Activated CD8-positive, alpha-beta memory T cell treated with anti-CD3 and anti-CD28 coated beads, Interleukin-2, amount 50 U/mL, for 48 hours (primary cell): ENCODE results near the gene ABI3BP.
"Not testable (repeated sequence)": the region's sequence is repeated elsewhere in the genome, so short reads cannot be mapped to it uniquely, and the experiment has no call there.

Experiments
- DNase-seq: peaks from one replicate; pipeline ENCODE4 v3.0.0-alpha.2; 2020

Gene ABI3BP

DNA sequence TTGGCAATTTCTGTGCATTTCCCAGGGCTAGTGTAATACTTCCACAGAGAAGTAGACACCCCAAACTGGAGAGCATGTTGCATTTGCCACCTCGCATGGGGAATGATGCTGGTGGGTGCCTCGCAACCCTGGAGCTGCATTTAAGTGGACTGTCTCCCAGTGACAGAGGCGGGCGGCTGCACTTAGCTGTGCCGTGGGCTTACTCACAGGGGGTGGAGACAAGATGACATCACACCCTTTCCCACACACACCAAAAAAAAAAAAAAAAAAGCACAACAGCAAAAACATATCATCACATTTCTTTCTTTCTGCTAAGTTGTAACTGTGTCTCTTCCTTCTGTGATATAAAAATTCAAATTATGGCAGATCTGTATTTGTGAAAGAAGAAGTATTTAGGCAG is at the start of gene ABI3BP:
ABI3BP (minus strand) TSS at position 113 of the 400 bp plus-strand sequence; CDS start at position 76, 37 bp downstream.
- DNase-seq: no peak

GRCh38 chr3:101039285-101039684 is 46.1 kb upstream of the ABI3BP start:
- DNase-seq: no peak

- no peak for DNase-seq
These were observed 45.7 kb upstream of the ABI3BP start for GRCh38 chr3:101038880-101039279.

- DNase-seq: no peak
These were observed 45.2 kb upstream of the ABI3BP start for GRCh38 chr3:101038393-101038792.

DNA sequence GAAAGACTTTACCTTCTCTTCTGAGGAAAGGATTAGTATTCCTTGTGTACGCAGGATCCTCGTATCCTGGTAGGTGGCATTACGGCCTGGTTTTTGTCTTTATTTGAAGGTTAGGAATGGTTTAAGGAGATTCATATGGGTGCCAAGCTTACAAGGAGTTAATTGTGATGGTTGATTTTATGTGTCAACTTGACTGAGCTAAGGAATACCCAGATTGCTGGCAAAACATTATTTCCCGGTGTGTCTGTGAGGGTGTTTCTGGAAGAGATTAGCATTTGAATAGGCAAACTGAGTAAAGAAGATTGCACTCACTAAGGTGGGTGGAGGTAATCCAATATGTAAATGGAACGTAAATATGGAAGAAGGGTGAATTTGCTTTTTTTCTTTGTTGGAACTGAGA is 44.4 kb upstream of the ABI3BP start:
- no peak for DNase-seq

- no peak for DNase-seq
These were observed 43.5 kb upstream of the ABI3BP start for GRCh38 chr3:101036676-101037075.

- DNase-seq: no peak
These were observed 43.0 kb upstream of the ABI3BP start for GRCh38 chr3:101036213-101036618.

DNA sequence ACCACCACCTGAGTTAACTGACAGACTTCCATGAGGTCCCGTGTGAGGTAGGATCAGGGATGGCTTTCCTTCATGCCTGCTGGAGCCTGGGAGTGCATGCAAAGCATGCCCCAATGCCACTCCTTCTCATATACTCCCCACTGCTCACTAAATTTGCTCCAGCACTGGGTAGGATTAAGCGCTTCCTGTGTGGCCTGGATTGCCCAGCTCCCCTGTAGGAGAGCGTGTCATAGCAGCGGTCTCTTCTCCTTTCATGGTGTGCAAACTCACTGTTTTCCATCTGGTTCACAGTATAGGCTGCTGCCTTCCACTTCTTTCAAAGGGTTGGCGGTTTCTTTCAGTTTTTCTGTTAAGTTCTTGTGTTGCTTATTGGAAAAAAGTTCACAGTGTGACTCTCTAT is 34.1 kb upstream of the ABI3BP start:
- DNase-seq: no peak

DNA sequence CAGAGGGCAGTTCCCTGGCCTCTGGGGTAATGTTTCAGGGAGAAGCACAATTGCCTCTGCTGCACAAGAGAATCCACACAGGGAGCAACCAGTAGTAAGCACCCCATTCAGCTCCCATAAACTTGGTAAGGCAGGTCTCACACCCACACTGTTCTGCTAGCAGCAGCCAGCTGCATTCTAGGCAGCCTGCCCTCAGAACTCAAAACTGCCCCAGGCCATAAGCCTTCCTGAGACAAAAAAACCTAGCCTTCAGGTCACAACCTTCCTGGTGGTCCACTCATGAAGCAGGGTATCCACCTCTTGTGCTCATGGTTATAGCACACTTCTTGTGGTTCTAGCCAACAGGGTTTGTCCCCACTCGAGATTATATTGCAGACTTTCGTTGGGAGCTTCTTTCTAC is 33.7 kb upstream of the ABI3BP start:
- no peak for DNase-seq

- DNase-seq: no peak
These were observed 33.0 kb upstream of the ABI3BP start for GRCh38 chr3:101026244-101026643.

GRCh38 chr3:101020351-101021015 is 27.3 kb upstream of the ABI3BP start:
- DNase-seq: no peak

GRCh38 chr3:101017017-101017416 is 23.8 kb upstream of the ABI3BP start:
- no peak for DNase-seq

GRCh38 chr3:101012312-101012711 is 19.1 kb upstream of the ABI3BP start:
- DNase-seq: not testable (repeated sequence)

DNA sequence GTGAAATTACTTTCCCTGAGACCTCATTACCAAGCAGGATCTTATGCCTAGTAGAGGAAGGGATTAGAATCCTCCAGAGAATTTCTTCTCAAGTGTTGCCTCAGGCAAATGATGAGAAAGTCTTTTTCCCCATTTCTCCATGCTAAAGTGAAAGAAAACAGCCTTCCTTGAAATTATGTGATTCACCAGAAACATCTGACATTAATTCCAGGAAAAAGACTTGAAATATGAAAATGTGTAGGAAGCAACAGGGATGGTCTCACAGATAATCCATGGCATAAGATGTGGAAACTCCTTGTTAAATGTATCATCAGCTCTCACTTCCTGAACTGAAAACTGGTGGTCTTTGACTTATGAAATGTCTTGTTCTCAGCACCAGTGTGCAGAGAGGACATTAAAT is 17.9 kb upstream of the ABI3BP start:
- DNase-seq: no peak

DNA sequence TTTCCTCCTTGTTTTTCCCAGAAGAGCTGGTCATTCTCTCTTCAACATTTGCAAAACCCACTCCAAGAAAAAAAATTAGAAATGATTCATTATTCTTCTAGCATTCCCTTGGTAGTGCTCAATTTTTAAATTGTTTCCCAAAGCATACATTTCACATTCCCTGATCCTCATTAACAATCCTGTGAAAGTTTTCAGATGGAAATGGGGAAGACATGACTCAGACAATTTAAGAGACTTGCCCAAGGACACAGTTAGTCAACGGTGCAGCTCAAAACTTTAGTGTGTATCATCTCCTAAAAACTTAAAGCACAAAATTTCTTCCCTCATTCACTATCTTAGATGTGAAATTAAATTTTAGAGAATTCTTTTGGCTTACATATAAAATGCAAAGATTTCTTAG is 17.1 kb upstream of the ABI3BP start:
- no peak for DNase-seq

DNA sequence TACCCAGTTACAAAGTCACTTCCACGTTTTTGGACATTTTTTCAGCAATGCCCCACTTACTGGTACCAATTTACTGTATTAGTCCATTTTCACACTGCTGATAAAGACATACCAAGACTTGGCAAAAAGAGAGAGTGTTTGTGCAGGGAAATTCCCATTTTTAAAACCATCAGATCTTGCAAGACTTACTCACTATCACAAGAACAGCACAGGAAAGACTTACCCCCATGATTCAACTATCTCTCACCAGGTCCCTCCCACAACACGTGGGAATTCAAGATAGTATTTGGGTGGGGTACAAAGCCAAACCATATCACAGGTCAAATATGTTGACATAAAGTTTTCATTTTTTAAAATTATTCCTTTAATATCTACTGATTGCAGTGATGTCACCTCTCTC is 16.2 kb upstream of the ABI3BP start:
- no peak for DNase-seq

DNA sequence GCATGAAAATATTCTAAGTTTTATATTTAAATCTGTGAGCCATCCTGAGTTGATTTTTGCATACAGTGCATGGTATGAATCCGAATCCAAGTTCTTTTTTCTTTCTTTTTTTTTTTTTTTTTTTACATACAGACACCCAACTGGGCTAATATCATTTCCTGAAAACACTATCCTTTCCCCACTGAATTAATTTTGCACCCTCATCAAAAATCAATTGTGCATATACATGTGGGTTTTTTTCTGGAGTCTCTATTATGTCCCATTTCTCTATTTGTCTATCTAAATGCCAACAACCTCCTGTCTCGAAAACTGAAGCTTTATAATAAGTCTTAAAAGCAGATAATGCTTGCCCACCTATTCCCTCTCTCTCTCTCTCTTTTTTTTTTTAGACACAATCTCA is 5.9 kb upstream of the ABI3BP start:
- DNase-seq: no peak

DNA sequence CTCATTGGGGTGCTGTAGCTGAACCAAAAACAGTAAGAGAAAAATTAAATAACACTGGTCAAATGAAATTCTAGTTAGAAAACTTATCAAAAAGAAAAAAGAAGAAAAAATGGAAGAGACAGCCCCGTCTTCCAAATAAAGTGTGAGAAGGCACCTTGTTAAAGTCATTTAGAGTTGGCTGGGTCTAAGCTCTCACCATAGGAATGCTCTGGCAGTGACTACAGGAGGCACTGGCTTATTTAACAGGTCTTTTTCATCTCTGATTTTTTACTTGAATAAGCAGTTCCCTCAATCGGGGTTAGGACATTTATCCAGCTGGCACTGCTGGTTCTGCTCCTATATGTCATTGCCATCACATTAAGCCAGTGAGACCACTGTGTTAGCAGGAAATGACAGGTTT is 1.6 kb upstream of the ABI3BP start:
- DNase-seq: no peak

GRCh38 chr3:100994187-100994586 is 966 bp upstream of the ABI3BP start:
- no peak for DNase-seq

DNA sequence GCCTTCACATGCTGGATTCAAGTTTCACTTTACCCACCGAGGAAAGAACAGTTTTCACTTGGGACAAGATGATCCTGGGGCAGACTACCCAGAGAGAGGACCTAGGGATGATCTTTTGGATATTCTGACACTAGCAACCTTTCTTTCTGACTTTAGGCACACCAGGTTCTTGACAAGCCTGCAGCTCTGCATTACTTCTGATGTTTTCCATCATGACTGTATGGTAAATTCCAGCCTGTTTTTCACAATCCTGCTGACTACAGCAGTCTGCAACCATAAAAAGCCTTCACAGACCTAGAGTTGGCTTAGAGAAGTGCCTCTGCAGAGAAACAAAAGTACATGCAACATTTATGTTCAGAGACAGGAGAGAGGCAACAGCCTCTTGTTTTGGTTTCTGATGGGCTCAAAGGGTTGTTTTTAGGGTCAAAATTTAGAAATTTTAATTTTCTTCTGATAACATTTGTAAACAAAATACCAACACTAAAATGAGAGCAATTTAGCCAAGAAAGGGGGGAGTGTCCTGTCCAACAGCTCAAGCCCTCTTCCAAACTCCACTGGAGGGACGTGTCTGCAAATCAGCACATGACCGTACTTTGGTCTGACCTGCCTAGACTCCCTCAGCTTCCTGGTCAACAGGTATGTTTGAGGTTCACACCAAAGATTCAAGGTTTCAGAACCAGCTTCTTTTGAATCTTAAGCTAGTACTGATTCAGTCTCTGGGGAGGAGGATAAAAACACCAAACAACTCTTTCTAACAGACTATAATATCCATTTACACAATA is 799 bp downstream of the ABI3BP start:
- no peak for DNase-seq

- DNase-seq: no peak
These were observed 5.1 kb downstream of the ABI3BP start for GRCh38 chr3:100988080-100988479.

- DNase-seq: no peak
These were observed 8.9 kb downstream of the ABI3BP start for GRCh38 chr3:100984308-100984707.

DNA sequence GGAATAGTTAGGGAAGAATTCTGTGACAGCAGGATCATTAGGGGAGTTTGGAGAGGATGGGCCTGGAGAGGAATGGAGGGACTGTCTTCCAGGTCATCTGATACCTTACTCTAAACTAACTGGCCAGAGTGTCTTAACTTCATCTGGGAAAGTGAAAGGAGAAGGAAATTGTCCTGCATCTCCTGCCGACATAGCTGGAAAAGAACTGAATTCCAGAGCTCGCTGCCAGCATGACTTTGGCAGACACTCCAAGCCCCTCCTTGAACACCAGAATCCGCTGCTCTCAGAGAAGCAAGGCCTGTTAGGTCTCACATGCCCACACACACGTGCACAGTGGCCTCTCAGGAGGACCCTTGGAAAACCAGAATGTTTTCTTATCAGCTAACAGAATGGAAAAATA is 10.5 kb downstream of the ABI3BP start:
- no peak for DNase-seq

- DNase-seq: no peak
These were observed 11.9 kb downstream of the ABI3BP start for GRCh38 chr3:100981164-100981911.
